Neural progenitor cell (in vitro differentiated cells): ENCODE measurements around the gene NEDD4L.

Experiments
- EZH2 ChIP-seq: fragments of 200-600 bp; sonication (generic); IDR thresholded peaks from 2 replicates; pipeline ENCODE4 v1.6.1; 2017; ENCODE audit warnings: antibody characterized with exemption, mild to moderate bottlenecking, moderate library complexity
- TF ChIP-seq, protein P1 (sequence below): fragments of 200-600 bp; sonication (generic); IDR thresholded peaks from 2 replicates; pipeline ENCODE4 v1.5.1; 2017; ENCODE audit warnings: antibody characterized with exemption, mild to moderate bottlenecking

GRCh38 chr18:58397385-58398132, 353.5 kb downstream of the NEDD4L start:
- no peak for TF ChIP-seq EZH2
- TF ChIP-seq, protein P1, sequence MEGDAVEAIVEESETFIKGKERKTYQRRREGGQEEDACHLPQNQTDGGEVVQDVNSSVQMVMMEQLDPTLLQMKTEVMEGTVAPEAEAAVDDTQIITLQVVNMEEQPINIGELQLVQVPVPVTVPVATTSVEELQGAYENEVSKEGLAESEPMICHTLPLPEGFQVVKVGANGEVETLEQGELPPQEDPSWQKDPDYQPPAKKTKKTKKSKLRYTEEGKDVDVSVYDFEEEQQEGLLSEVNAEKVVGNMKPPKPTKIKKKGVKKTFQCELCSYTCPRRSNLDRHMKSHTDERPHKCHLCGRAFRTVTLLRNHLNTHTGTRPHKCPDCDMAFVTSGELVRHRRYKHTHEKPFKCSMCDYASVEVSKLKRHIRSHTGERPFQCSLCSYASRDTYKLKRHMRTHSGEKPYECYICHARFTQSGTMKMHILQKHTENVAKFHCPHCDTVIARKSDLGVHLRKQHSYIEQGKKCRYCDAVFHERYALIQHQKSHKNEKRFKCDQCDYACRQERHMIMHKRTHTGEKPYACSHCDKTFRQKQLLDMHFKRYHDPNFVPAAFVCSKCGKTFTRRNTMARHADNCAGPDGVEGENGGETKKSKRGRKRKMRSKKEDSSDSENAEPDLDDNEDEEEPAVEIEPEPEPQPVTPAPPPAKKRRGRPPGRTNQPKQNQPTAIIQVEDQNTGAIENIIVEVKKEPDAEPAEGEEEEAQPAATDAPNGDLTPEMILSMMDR: no peak
